Endodermal cell (in vitro differentiated cells): Measurements from ENCODE around the gene IDH2. TPM values are rescaled to one million over a fixed set of nuclear protein-coding genes. Genes with fewer than 3 reads are reported as not detected.
A peak's percentile ranks its signal among the peaks of the same experiment; 100 is the strongest.

Experiments
- DNase-seq: peaks from one replicate; pipeline ENCODE4 v3.0.0-alpha.2; 2017
- H3K27ac ChIP-seq: 2 replicates; pipeline ENCODE4 v1.5.1; 2013; ENCODE audit warnings: mild to moderate bottlenecking, low read depth, low read length, moderate library complexity
- H3K27me3 ChIP-seq: 2 replicates; pipeline ENCODE4 v1.6.1; 2013; ENCODE audit warnings: mild to moderate bottlenecking, low read length, moderate library complexity; ENCODE audit not compliant: insufficient read depth, control insufficient read depth, poor library complexity, severe bottlenecking
- H3K36me3 ChIP-seq: 2 replicates; pipeline ENCODE4 v1.7.0; 2013; ENCODE audit warnings: mild to moderate bottlenecking, low read length, moderate library complexity; ENCODE audit not compliant: control insufficient read depth, insufficient read depth
- H3K4me1 ChIP-seq: one replicate; pipeline ENCODE4 v1.7.0; 2013; ENCODE audit warnings: low read length; ENCODE audit not compliant: control insufficient read depth, insufficient read depth
- H3K4me3 ChIP-seq: 2 replicates; pipeline ENCODE4 v1.5.1; 2013; ENCODE audit warnings: mild to moderate bottlenecking, low read length, moderate library complexity
- H3K9ac ChIP-seq: 2 replicates; pipeline ENCODE4 v1.6.1; 2013; ENCODE audit warnings: mild to moderate bottlenecking, low read length, moderate library complexity; ENCODE audit not compliant: poor library complexity, severe bottlenecking; ENCODE audit errors: extremely low read depth
- H3K9me3 ChIP-seq: 2 replicates; pipeline ENCODE4 v1.6.1; 2013; ENCODE audit warnings: mild to moderate bottlenecking, low read length, moderate library complexity; ENCODE audit not compliant: control insufficient read depth
- H3K27ac Mint-ChIP-seq: 2 replicates; pipeline ENCODE4 v1.8.0; 2020; ENCODE audit warnings: mixed read lengths
- H3K27me3 Mint-ChIP-seq: 2 replicates; pipeline ENCODE4 v1.8.0; 2021; ENCODE audit warnings: mild to moderate bottlenecking, mixed read lengths; ENCODE audit not compliant: insufficient read depth
- H3K36me3 Mint-ChIP-seq: 2 replicates; pipeline ENCODE4 v1.8.0; 2020; ENCODE audit warnings: low read depth, mixed read lengths
- H3K4me1 Mint-ChIP-seq: 2 replicates; pipeline ENCODE4 v1.8.0; 2020; ENCODE audit warnings: mixed read lengths
- H3K4me3 Mint-ChIP-seq: 2 replicates; pipeline ENCODE4 v1.8.0; 2020; ENCODE audit warnings: mild to moderate bottlenecking, moderate library complexity, mixed read lengths
- H3K9me3 Mint-ChIP-seq: 2 replicates; pipeline ENCODE4 v1.8.0; 2020; ENCODE audit warnings: mild to moderate bottlenecking, mixed read lengths
- WGBS, 2 experiments: methylation state at CpG; one replicate each; pipeline versions ENCODE4 v1.1.5 to v1.1.7; 2013; ENCODE audit warnings: missing lambda C conversion rate in 2 of 2, mixed read lengths in 1 of 2; ENCODE audit not compliant: insufficient coverage in 1 of 2, insufficient read length in 1 of 2; 5-methylcytosine and 5-hydroxymethylcytosine counted together
- total RNA-seq, 2 donors: library from RNA; stranded (reverse); fragmentation: NEBNext Ultra II Directional in 1 of 2; extraction: Animal tissue kit (Norgen Biotek cat#: 25700) in 1 of 2; gene quantifications; 2 replicates in 1 of 2; 3 replicates in 1 of 2; pipeline ENCODE4 v1.2.1, GENCODE V29; 2021
- TF ChIP-seq, protein P1 (sequence below): fragments of 200-600 bp; sonication (generic); conservative IDR thresholded peaks from 2 replicates; pipeline ENCODE4 v1.5.0; 2021; ENCODE audit warnings: antibody characterized with exemption, mild to moderate bottlenecking

IDH2 gene
- total RNA-seq, 2 donors from 2014 or later, result 27.0 to 50.8 TPM

DNA sequence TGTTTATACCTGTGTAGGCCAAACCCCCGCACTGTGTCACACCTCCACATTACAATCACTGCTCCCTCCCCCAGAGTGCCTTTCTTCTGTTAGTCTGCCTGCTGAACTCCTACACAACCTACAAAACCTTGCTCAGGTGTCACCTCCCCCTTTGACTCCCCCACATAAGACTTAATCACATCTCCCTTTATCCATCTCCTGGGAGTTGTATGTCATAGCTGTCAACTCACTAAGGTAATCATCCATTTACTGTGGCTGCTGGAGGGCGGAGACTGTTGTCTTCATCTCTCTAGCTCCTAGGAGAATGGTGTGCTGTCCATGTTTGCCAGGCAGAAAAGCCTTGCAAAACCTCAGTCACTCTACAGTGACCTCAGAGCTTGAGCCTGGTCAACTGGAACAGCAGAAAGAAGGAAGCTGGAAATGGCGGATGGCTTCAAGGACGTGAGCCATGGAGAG, 57.3 kb downstream of the IDH2 start:
- Mint-ChIP-seq H3K36me3 (peaks cover 13% of the 10 kb centered on the region), H3K9me3 (no peaks in the 10 kb centered on the region), H3K27me3 (no peaks in the 10 kb centered on the region), H3K4me3 (no peak overlapping the region), H3K4me1 (peaks cover 25% of the 10 kb centered on the region), H3K27ac (peak overlapping the region; percentile 49)
- no peaks in the 10 kb centered on the region for H3K9me3 ChIP-seq
- DNase-seq, result no peak
- H3K4me3 ChIP-seq, result no peak overlapping the region
- TF ChIP-seq, protein P1, sequence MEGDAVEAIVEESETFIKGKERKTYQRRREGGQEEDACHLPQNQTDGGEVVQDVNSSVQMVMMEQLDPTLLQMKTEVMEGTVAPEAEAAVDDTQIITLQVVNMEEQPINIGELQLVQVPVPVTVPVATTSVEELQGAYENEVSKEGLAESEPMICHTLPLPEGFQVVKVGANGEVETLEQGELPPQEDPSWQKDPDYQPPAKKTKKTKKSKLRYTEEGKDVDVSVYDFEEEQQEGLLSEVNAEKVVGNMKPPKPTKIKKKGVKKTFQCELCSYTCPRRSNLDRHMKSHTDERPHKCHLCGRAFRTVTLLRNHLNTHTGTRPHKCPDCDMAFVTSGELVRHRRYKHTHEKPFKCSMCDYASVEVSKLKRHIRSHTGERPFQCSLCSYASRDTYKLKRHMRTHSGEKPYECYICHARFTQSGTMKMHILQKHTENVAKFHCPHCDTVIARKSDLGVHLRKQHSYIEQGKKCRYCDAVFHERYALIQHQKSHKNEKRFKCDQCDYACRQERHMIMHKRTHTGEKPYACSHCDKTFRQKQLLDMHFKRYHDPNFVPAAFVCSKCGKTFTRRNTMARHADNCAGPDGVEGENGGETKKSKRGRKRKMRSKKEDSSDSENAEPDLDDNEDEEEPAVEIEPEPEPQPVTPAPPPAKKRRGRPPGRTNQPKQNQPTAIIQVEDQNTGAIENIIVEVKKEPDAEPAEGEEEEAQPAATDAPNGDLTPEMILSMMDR, result no peak
- H3K27me3 ChIP-seq, result no peaks in the 10 kb centered on the region
- H3K27ac ChIP-seq, result no peak overlapping the region
- H3K4me1 ChIP-seq, result peaks cover 3% of the 10 kb centered on the region
- no peak overlapping the region for H3K9ac ChIP-seq
- WGBS, 2 experiments, result 71 to 85% methylated on average over 2 to 4 of the region's 4 CpGs
- peaks cover 14% of the 10 kb centered on the region for H3K36me3 ChIP-seq

DNA sequence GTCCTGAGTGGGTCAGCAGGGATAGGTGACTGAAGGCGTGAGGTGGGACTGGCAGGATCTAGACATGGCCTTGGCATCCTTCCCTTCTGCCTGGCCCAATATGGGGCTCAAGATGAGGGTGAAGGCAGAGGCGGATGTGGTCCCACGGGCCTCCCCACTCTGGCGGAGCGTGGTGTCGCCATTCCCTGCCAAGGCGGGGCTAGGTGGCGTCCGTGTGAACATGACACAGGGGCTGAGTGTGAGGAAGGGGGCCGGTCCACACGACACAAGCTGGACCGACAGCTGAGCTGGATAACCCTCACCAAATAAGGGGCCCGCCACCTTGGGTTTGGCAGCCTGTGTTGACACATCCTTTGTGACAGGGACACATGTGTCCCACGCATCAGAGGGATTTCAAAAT, 58.1 kb downstream of the IDH2 start:
- Histone ChIP-seq H3K27me3 (no peaks in the 10 kb centered on the region), H3K9me3 (no peaks in the 10 kb centered on the region), H3K27ac (peak overlapping the region; percentile 94), H3K36me3 (peaks cover 14% of the 10 kb centered on the region), H3K4me3 (no peak overlapping the region), H3K4me1 (peaks cover 3% of the 10 kb centered on the region), H3K9ac (no peak overlapping the region)
- H3K4me3 Mint-ChIP-seq, result no peak overlapping the region
- H3K27ac Mint-ChIP-seq, result no peak overlapping the region
- H3K36me3 Mint-ChIP-seq, result peaks cover 13% of the 10 kb centered on the region
- no peaks in the 10 kb centered on the region for H3K27me3 Mint-ChIP-seq
- H3K9me3 Mint-ChIP-seq, result no peaks in the 10 kb centered on the region
- TF ChIP-seq, protein P1, result no peak
- DNase-seq, result no peak
- 93 to 94% methylated on average over 7 to 14 of the region's 14 CpGs for WGBS, 2 experiments
- H3K4me1 Mint-ChIP-seq, result peaks cover 29% of the 10 kb centered on the region

DNA sequence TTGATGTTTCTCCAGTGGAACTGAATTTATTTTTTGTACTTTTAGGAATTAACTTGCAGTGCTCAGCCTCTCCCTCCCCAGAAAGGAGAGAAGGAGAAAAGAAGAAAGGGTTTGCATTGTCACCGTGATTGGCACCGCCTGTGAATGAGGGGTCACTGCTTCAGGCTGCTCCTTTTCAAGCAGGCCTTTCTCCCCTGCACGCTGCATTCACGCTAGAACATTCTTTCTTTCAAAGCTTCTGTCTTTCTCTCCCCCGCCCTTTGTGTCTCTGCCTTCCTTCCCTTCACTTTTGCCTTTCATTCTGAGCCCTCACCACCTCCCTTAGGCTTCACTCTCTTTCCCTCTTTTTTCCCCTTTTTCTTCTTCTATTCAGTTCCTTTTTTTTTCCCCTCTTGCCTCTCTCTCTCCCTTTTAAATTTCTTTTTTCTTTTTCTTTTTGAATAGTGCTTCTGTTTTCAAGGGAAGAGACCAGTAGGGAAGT, 58.7 kb downstream of the IDH2 start:
- Histone ChIP-seq H3K9me3 (no peaks in the 10 kb centered on the region), H3K27me3 (no peaks in the 10 kb centered on the region), H3K27ac (peak overlapping the region; percentile 94), H3K36me3 (peaks cover 14% of the 10 kb centered on the region), H3K9ac (no peak overlapping the region), H3K4me1 (peaks cover 3% of the 10 kb centered on the region), H3K4me3 (no peak overlapping the region)
- TF ChIP-seq, protein P1, result no peak
- Mint-ChIP-seq H3K4me3 (no peak overlapping the region), H3K27me3 (no peaks in the 10 kb centered on the region), H3K27ac (no peak overlapping the region), H3K4me1 (peaks cover 29% of the 10 kb centered on the region), H3K36me3 (peaks cover 13% of the 10 kb centered on the region), H3K9me3 (no peaks in the 10 kb centered on the region)
- 71 to 79% methylated on average over 5 of the region's 5 CpGs for WGBS, 2 experiments
- DNase-seq, result no peak
